Adrenal gland (tissue), 12 donors: ENCODE data around the gene MYL3. TPM values are rescaled to one million over a fixed set of nuclear protein-coding genes. Genes with fewer than 3 reads are reported as not detected.
"Not testable (repeated sequence)": the region's sequence is repeated elsewhere in the genome, so short reads cannot be mapped to it uniquely, and the experiment has no call there.

Experiments
- DNase-seq, 7 donors: peaks; one replicate each; pipeline ENCODE4 v3.0.0-alpha.2; 2019 to 2020
- H3K27ac ChIP-seq, 5 donors: fragments of 200-600 bp; sonication (generic) in 4 of 5; 1 replicate in 3 of 5; 2 replicates in 2 of 5; pipeline versions ENCODE4 v1.5.1 to v1.8.0; 2016 to 2020; ENCODE audit warnings: mild to moderate bottlenecking in 1 of 5
- H3K27me3 ChIP-seq: fragments of 200-600 bp; 2 replicates; pipeline ENCODE4 v1.8.0; 2021
- H3K36me3 ChIP-seq, 2 donors: fragments of 200-600 bp; replicated peaks in 1 of 2; 1 replicate in 1 of 2; 2 replicates in 1 of 2; pipeline versions ENCODE4 v1.5.1 to v1.8.0; 2018 to 2022
- H3K4me1 ChIP-seq, 2 donors: fragments of 200-600 bp; replicated peaks in 1 of 2; 1 replicate in 1 of 2; 2 replicates in 1 of 2; pipeline versions ENCODE4 v1.5.1 to v1.8.0; 2018 to 2021
- H3K4me3 ChIP-seq, 4 donors: fragments of 200-600 bp; sonication (generic) in 3 of 4; one replicate each; pipeline ENCODE4 v1.5.1; 2016 to 2018
- H3K9me3 ChIP-seq, 3 donors: fragments of 200-600 bp; sonication (generic) in 1 of 3; replicated peaks in 1 of 3; 1 replicate in 2 of 3; 2 replicates in 1 of 3; pipeline versions ENCODE4 v1.5.1 to v1.8.0; 2016 to 2021
- CTCF ChIP-seq, 6 experiments: fragments of 450-650 bp in 4 of 6; fragments of 200-600 bp in 2 of 6; sonication (generic) in 1 of 6; IDR thresholded peaks; 1 replicate in 5 of 6; 2 replicates in 1 of 6; pipeline versions ENCODE4 v1.5.1 to v1.8.0; 2016 to 2021; ENCODE audit warnings: antibody characterized with exemption in 6 of 6, mild to moderate bottlenecking in 2 of 6, moderate library complexity in 1 of 6
- POLR2A ChIP-seq, 2 donors: fragments of 450-650 bp; IDR thresholded peaks; one replicate each; pipeline ENCODE4 v1.6.1; 2017; ENCODE audit warnings: antibody characterized with exemption in 2 of 2, mild to moderate bottlenecking in 2 of 2, moderate library complexity in 1 of 2
- WGBS, 4 donors: extraction: QIAGEN DNeasy Blood & Tissue Kit in 2 of 4; methylation state at CpG; one replicate each; pipeline versions ENCODE4 v1.1.5 to v1.1.7; 2013 to 2017; 5-methylcytosine and 5-hydroxymethylcytosine counted together
- intact Hi-C, 2 donors: fragments of 100-400 bp; cut with DNase I; formaldehyde crosslinking; loops; one replicate each; pipeline versions ENCODE4 v1.14.1 to v1.15.0; 2022 to 2023
- polyA plus RNA-seq, 3 donors: library from polyadenylated mRNA; stranded (reverse); fragments of 200-250 nt in 2 of 3; fragments of 350-450 nt in 1 of 3; fragmentation: Illumina TruSeq in 1 of 3; extraction: RNeasy Lipid Tissue Mini Kit (QIAGEN cat#74804) in 1 of 3; gene quantifications; one replicate each; pipeline ENCODE4 v1.2.3, GENCODE V29; 2013 to 2014
- total RNA-seq, 9 donors: library from RNA; depleted of rRNA in 4 of 9; stranded (reverse); fragments of >200 nt in 4 of 9; fragments of 120-200 nt in 1 of 9; fragmentation: NEBNext Ultra II Directional in 1 of 9; extraction: Animal tissue kit (Norgen Biotek cat#: 25700) in 1 of 9; gene quantifications; one replicate each; pipeline versions ENCODE4 v1.1.0 to v1.2.4, GENCODE V29; 2013 to 2023
- donor health status: healthy with polysubstance abuse.
- donor health status: Bipolar disorder and iron deficiency.
- donor health status: DM: yes; HTN: yes; CAD: no.
- donor health status: DM: no; HTN: no; CAD: no.
- donor health status: DM: no; HTN: no; CAD: no.
- donor health status: DM: yes; HTN: yes; CAD: no.

MYL3 gene
- total and polyA plus RNA-seq, 12 donors, result 1.4 to 12.7 (median 4.6) TPM; not detected in 1

DNA sequence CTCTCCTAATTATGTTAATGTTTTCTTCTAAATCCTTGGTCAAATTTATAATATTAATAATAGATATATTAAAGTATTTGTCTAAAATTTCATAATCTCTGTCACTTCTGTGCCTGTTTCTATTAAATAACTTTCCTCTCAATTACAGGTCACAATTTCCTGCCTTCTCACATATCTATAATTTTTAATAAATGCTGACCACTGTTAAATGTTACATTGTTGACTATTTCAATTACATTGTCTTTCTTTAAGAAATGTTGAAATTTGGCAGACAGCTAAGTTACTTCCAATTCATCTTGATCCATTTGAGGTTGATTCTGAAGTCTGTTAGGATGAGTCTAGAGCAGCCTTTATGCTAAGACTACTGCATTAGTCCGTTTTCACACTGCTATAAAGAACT lies 41.7 kb downstream of the MYL3 start:
- TF ChIP-seq CTCF (IDR thresholded peaks at IDR 0.05) (no peak), POLR2A (IDR thresholded peaks at IDR 0.05) (no peak)
- no peak overlapping the region for H3K4me3 ChIP-seq
- H3K27ac ChIP-seq, result no peak overlapping the region
- no peaks in the 10 kb centered on the region for H3K36me3 ChIP-seq
- no peaks in the 10 kb centered on the region for H3K9me3 ChIP-seq
- no peaks in the 10 kb centered on the region for H3K27me3 ChIP-seq
- no peaks in the 10 kb centered on the region for H3K4me1 ChIP-seq
- 67 to 84% (median 72%) methylated on average over 1 of the region's 1 CpG for WGBS, 4 donors
- intact Hi-C loops, result no loop called here
- DNase-seq, result no peak

DNA sequence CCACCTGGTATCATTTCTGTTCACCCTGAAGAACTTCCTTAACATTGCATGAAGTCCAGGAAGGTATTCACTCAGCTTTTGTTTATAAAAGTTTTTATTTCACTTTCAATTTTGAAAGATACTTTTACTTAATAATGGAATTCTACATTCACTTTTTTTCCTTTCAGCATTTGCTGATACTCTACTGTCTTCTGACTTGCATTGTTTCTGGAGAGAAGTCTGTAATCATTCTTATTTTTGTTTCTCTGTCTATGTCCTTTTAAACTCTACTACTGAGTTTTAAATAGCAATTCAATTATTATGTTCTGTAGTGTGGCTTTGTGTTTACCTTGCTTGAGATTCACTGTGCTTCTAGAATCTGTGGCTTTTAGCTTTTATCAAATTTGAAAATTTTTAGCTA lies 42.4 kb downstream of the MYL3 start:
- intact Hi-C loops, result no loop called here
- Histone ChIP-seq H3K27ac (no peak overlapping the region), H3K36me3 (no peaks in the 10 kb centered on the region), H3K9me3 (no peaks in the 10 kb centered on the region), H3K4me1 (no peaks in the 10 kb centered on the region), H3K27me3 (no peaks in the 10 kb centered on the region), H3K4me3 (no peak overlapping the region)
- DNase-seq, result no peak
- TF ChIP-seq POLR2A (IDR thresholded peaks at IDR 0.05) (no peak), CTCF (IDR thresholded peaks at IDR 0.05) (no peak)

DNA sequence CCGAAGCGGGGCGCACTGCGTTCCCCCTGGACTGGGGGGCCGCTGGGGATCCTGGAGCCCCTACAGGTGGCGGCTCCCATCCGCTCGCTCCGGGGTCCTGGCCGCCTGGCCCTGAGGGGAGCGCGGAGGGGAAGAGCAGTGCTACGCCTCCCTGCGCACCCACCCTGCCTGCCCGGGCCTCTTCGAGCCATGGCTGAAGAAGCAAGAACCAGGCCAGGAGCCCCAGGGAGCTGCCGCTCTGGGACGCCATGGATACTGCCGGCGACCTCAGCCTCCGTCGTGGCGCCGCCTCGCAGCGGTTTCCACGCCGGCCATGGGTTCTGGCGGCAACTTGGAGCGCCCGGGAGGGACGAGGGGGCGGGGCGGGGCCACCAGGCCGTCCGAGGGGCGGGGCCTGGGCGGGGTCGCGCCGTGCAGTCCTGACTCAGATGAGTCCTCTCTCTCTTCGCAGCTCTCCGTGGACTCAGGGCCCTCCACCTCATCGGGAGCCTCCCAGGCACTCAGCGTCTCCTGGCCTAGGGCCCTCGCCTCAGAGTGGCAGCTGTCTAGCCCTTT lies 50.9 kb downstream of the MYL3 start:
- intact Hi-C loops, result no loop called here
- peak; percentile 44 to 81 (median 65) for DNase-seq
- Histone ChIP-seq H3K27ac (no peak overlapping the region), H3K27me3 (no peaks in the 10 kb centered on the region), H3K36me3 (no peaks in the 10 kb centered on the region), H3K4me1 (peaks cover 0 to 13% of the 10 kb centered on the region in 2 donors), H3K9me3 (no peaks in the 10 kb centered on the region), H3K4me3 (peak overlapping the region in 1 of 4 donors; percentile 31)
- WGBS, 4 donors, result 4 to 13% (median 8%) methylated on average over 12 to 46 of the region's 46 CpGs
- no peak for TF ChIP-seq POLR2A (IDR thresholded peaks at IDR 0.05)
- TF ChIP-seq CTCF (IDR thresholded peaks at IDR 0.05), result no peak

DNA sequence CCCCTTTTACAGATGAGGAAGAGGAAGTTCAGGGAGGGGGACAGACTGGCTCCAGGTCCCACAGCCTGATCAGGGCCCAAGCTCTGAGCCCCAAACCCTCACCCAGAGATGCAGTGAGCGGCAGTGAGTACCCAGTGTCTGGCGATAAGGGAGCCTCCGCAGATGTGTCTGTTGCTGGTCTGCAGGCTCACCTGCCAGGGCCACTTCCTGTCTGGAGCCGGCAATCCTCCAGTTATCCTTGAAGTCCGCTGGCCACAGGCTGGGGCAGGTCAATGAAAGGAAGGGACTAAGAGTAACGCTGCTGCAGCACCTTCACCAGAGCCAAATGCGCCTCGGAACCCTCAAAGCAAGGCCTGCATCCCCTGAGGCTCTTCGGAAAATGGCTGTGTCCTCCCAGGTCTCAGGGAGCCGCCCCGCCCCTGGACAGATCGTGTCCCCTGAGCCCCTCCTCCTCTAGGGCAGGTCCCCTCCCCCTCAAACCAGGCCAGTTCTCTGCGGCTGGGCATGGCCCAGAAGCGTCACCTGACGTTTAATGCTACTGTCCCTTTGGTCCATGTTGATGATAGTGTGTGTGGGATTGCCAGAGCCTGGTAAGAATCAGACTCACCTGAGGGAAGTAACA lies 51.5 kb downstream of the MYL3 start:
- peak overlapping the region in 1 of 4 donors; percentile 31 for H3K4me3 ChIP-seq
- no peaks in the 10 kb centered on the region for H3K9me3 ChIP-seq
- peak in 1 of 7 donors; percentile 64 for DNase-seq
- TF ChIP-seq POLR2A (IDR thresholded peaks at IDR 0.05), result no peak
- TF ChIP-seq CTCF (IDR thresholded peaks at IDR 0.05), result no peak
- 48 to 60% (median 49%) methylated on average over 4 to 15 of the region's 15 CpGs for WGBS, 4 donors
- H3K36me3 ChIP-seq, result no peaks in the 10 kb centered on the region
- H3K4me1 ChIP-seq, result peaks cover 0 to 13% of the 10 kb centered on the region in 2 donors
- intact Hi-C loops, result no loop called here
- no peak overlapping the region for H3K27ac ChIP-seq
- H3K27me3 ChIP-seq, result no peaks in the 10 kb centered on the region

- intact Hi-C loops, H3K9me3 ChIP-seq, H3K27me3 ChIP-seq, H3K27ac ChIP-seq, DNase-seq, H3K4me3 ChIP-seq, H3K36me3 ChIP-seq: not testable (repeated sequence)
- WGBS, 4 donors, result 66 to 81% (median 69%) methylated on average over 4 to 6 of the region's 6 CpGs
- peaks cover 0 to 13% of the 10 kb centered on the region in 2 donors for H3K4me1 ChIP-seq
Measured at GRCh38 chr3:46808766-46809165, 54.5 kb downstream of the MYL3 start.
